Measurements from ENCODE around the gene ARHGEF7. TPM values are rescaled to one million over a fixed set of nuclear protein-coding genes. Genes with fewer than 3 reads are reported as not detected.

Gene ARHGEF7
- total RNA-seq, 1 experiment from 2014 or later: 47.3 TPM

- peaks cover 6% of the 10 kb centered on the region for H3K4me1 Mint-ChIP-seq
- peaks cover 5% of the 10 kb centered on the region for H3K27me3 Mint-ChIP-seq (ENCODE audit: low read depth)
- H3K9me3 Mint-ChIP-seq: peaks cover 38% of the 10 kb centered on the region
- H3K27ac Mint-ChIP-seq: no peak overlapping the region
- peak; percentile 36 for DNase-seq (ENCODE audit: low spot score)
- CTCF ChIA-PET: interaction anchor here (1.0 to 1.9 kb wide), 4 partner anchors 9 to 158 kb away, joined by 3 to 28 read pairs (median 4); no protein-coding TSS in a partner anchor
- no peak overlapping the region for H3K4me3 Mint-ChIP-seq
- POLR2A ChIA-PET: interaction anchor here (0.8 kb wide), 1 partner anchor 9 kb away, joined by 3 read pairs; no protein-coding TSS in a partner anchor
- peak; percentile 88 for ATAC-seq
- peaks cover 35% of the 10 kb centered on the region for H3K36me3 Mint-ChIP-seq
- peak; percentile 59 for TF ChIP-seq USF2 (CRISPR knock-in tag; IDR thresholded peaks at IDR 0.05)
- TF ChIP-seq IRF2 (CRISPR knock-in tag; IDR thresholded peaks at IDR 0.05; ENCODE audit: borderline replicate concordance, low read depth): no peak
These were observed 38.7 kb upstream of the ARHGEF7 start for GRCh38 chr13:111076155-111077013.

GRCh38 chr13:111079375-111079774 lies 35.7 kb upstream of the ARHGEF7 start:
- no peak for TF ChIP-seq TP53 (CRISPR knock-in tag; IDR thresholded peaks at IDR 0.05)
- TF ChIP-seq FOXJ3 (CRISPR knock-in tag; IDR thresholded peaks at IDR 0.05; ENCODE audit: borderline replicate concordance): no peak
- no peak for TF ChIP-seq GRHL2 (CRISPR knock-in tag; IDR thresholded peaks at IDR 0.05; ENCODE audit: insufficient replicate concordance, severe bottlenecking)
- POLR2A ChIA-PET: no interaction called here
- Mint-ChIP-seq H3K4me1 (peaks cover 6% of the 10 kb centered on the region), H3K4me3 (no peak overlapping the region), H3K36me3 (peaks cover 13% of the 10 kb centered on the region), H3K9me3 (peaks cover 13% of the 10 kb centered on the region), H3K27ac (no peak overlapping the region), H3K27me3 (ENCODE audit: low read depth) (no peaks in the 10 kb centered on the region; the same call in 1 of the 2 replicates)
- CTCF ChIA-PET: interaction anchor here (4.8 kb wide), 1 partner anchor 11 kb away, joined by 29 read pairs; no protein-coding TSS in a partner anchor
- DNase-seq (ENCODE audit: low spot score) (no peak), ATAC-seq (no peak)

- no peak for DNase-seq (ENCODE audit: low spot score)
These were observed 34.5 kb upstream of the ARHGEF7 start for GRCh38 chr13:111080642-111081041.

GRCh38 chr13:111082240-111082639 lies 32.9 kb upstream of the ARHGEF7 start:
- H3K9me3 Mint-ChIP-seq: peaks cover 3% of the 10 kb centered on the region; the same call in 1 of the 2 replicates
- peaks cover 2% of the 10 kb centered on the region; the same call in 1 of the 2 replicates for H3K36me3 Mint-ChIP-seq
- POLR2A ChIA-PET: no interaction called here
- ATAC-seq (no peak), DNase-seq (ENCODE audit: low spot score) (no peak)
- CTCF ChIA-PET: interaction anchor here (4.8 kb wide), 1 partner anchor 14 kb away, joined by 29 read pairs; no protein-coding TSS in a partner anchor
- H3K27me3 Mint-ChIP-seq (ENCODE audit: low read depth): no peaks in the 10 kb centered on the region; the same call in 1 of the 2 replicates
- H3K4me1 Mint-ChIP-seq: peaks cover 6% of the 10 kb centered on the region
- no peak overlapping the region for H3K4me3 Mint-ChIP-seq
- no peak overlapping the region for H3K27ac Mint-ChIP-seq
- TF ChIP-seq MAX (CRISPR knock-in tag; IDR thresholded peaks at IDR 0.05) (no peak), SP1 (CRISPR knock-in tag; conservative IDR thresholded peaks at IDR 0.05) (no peak), ZSCAN18 (CRISPR knock-in tag; IDR thresholded peaks at IDR 0.05) (no peak), IRF1 (CRISPR knock-in tag; IDR thresholded peaks at IDR 0.05) (no peak), GTF2I (CRISPR knock-in tag; conservative IDR thresholded peaks at IDR 0.05) (no peak), EMX1 (CRISPR knock-in tag; IDR thresholded peaks at IDR 0.05) (no peak), ZNF396 (CRISPR knock-in tag; IDR thresholded peaks at IDR 0.05; ENCODE audit: borderline replicate concordance) (no peak), ZNF671 (CRISPR knock-in tag; IDR thresholded peaks at IDR 0.05) (no peak), FOXP1 (CRISPR knock-in tag; IDR thresholded peaks at IDR 0.05; ENCODE audit: borderline replicate concordance) (no peak), SMAD3 (CRISPR knock-in tag; IDR thresholded peaks at IDR 0.05; ENCODE audit: borderline replicate concordance) (no peak)

More at GRCh38 chr13:111080642-111081041, 34.5 kb upstream of the ARHGEF7 start:
- Mint-ChIP-seq H3K4me3 (no peak overlapping the region), H3K9me3 (peaks cover 2% of the 10 kb centered on the region), H3K36me3 (peaks cover 3% of the 10 kb centered on the region; the same call in 1 of the 2 replicates), H3K27ac (no peak overlapping the region), H3K27me3 (ENCODE audit: low read depth) (no peaks in the 10 kb centered on the region; the same call in 1 of the 2 replicates), H3K4me1 (peaks cover 6% of the 10 kb centered on the region)
- peak; percentile 77 for ATAC-seq
- TF ChIP-seq NR1H2 (CRISPR knock-in tag; IDR thresholded peaks at IDR 0.05): no peak
- no peak for TF ChIP-seq ZNF396 (CRISPR knock-in tag; IDR thresholded peaks at IDR 0.05; ENCODE audit: borderline replicate concordance)
- TF ChIP-seq ZNF121 (CRISPR knock-in tag; IDR thresholded peaks at IDR 0.05): no peak
- no peak for TF ChIP-seq ZNF281 (CRISPR knock-in tag; IDR thresholded peaks at IDR 0.05)
- POLR2A ChIA-PET: no interaction called here
- CTCF ChIA-PET: interaction anchor here (4.8 kb wide), 1 partner anchor 13 kb away, joined by 29 read pairs; no protein-coding TSS in a partner anchor
